Loucy (cell line): ENCODE results near the gene LGALS1.
A peak's percentile ranks its signal among the peaks of the same experiment; 100 is the strongest.

ENCODE experiments used
- H2AFZ ChIP-seq: fragments of 200-600 bp; sonication (generic); 2 replicates; pipeline ENCODE4 v1.6.0; 2016; ENCODE audit warnings: antibody characterized with exemption, mild to moderate bottlenecking, low read length, moderate library complexity
- H3F3A ChIP-seq: fragments of 200-600 bp; 2 replicates; pipeline ENCODE4 v1.6.0; 2016; ENCODE audit warnings: antibody characterized with exemption, low read depth, mild to moderate bottlenecking
- H3K27me3 ChIP-seq: fragments of 200-600 bp; sonication (generic); 2 replicates; pipeline ENCODE4 v1.6.1; 2014; ENCODE audit warnings: low read length, mild to moderate bottlenecking; ENCODE audit not compliant: insufficient read depth, poor library complexity, severe bottlenecking
- H3K36me3 ChIP-seq: fragments of 200-600 bp; sonication (generic); 2 replicates; pipeline ENCODE4 v1.6.1; 2016; ENCODE audit warnings: low read length; ENCODE audit not compliant: insufficient read depth
- H3K4me1 ChIP-seq: fragments of 200-600 bp; sonication (generic); 2 replicates; pipeline ENCODE4 v1.5.1; 2014; ENCODE audit warnings: low read length, mild to moderate bottlenecking; ENCODE audit not compliant: insufficient read depth, poor library complexity, severe bottlenecking
- H3K4me2 ChIP-seq: fragments of 200-600 bp; sonication (generic); 2 replicates; pipeline ENCODE4 v1.6.0; 2014; ENCODE audit warnings: antibody characterized with exemption, low read length, low read depth, mild to moderate bottlenecking; ENCODE audit not compliant: poor library complexity, severe bottlenecking
- H3K4me3 ChIP-seq: fragments of 200-600 bp; sonication (generic); 2 replicates; pipeline ENCODE4 v1.5.1; 2014; ENCODE audit warnings: low read length, mild to moderate bottlenecking, mixed read lengths; ENCODE audit not compliant: poor library complexity, severe bottlenecking
- H3K79me2 ChIP-seq: fragments of 200-600 bp; sonication (generic); 2 replicates; pipeline ENCODE4 v1.6.1; 2014; ENCODE audit warnings: low read length; ENCODE audit not compliant: insufficient read depth
- H3K9ac ChIP-seq: fragments of 200-600 bp; sonication (generic); 2 replicates; pipeline ENCODE4 v1.6.0; 2014; ENCODE audit warnings: mild to moderate bottlenecking, low read depth, low read length, moderate library complexity; ENCODE audit not compliant: poor library complexity, severe bottlenecking
- H3K9me2 ChIP-seq: fragments of 200-600 bp; sonication (generic); replicated peaks from 2 replicates; pipeline ENCODE4 v1.6.1; 2016; ENCODE audit warnings: low read depth, low read length, mixed read lengths
- H3K9me3 ChIP-seq: fragments of 200-600 bp; sonication (generic); 2 replicates; pipeline ENCODE4 v1.6.1; 2014; ENCODE audit warnings: mild to moderate bottlenecking, antibody characterized with exemption, low read length, low read depth; ENCODE audit not compliant: insufficient read depth
- H4K20me1 ChIP-seq: fragments of 200-600 bp; sonication (generic); 2 replicates; pipeline ENCODE4 v1.6.0; 2014; ENCODE audit warnings: antibody characterized with exemption, low read length, mild to moderate bottlenecking; ENCODE audit not compliant: insufficient read depth, poor library complexity, severe bottlenecking
- CTCF ChIP-seq: fragments of 200-600 bp; sonication (generic); conservative IDR thresholded peaks from 2 replicates; pipeline ENCODE4 v1.5.1; 2014; ENCODE audit warnings: mild to moderate bottlenecking, antibody characterized with exemption, low read length
- EZH2phosphoT487 ChIP-seq: fragments of 200-600 bp; IDR thresholded peaks from 2 replicates; pipeline ENCODE4 v1.6.1; 2018; ENCODE audit warnings: antibody characterized with exemption, mild to moderate bottlenecking, moderate library complexity, borderline replicate concordance

LGALS1 gene

GRCh38 chr22:37677493-37677974 lies 2.1 kb downstream of the LGALS1 start:
- peaks cover 14% of the 10 kb centered on the region for H4K20me1 ChIP-seq
- H3K4me1 ChIP-seq, result peaks cover 30% of the 10 kb centered on the region
- H3K79me2 ChIP-seq, result peaks cover 57% of the 10 kb centered on the region
- H3K27me3 ChIP-seq, result no peaks in the 10 kb centered on the region
- peak overlapping the region; percentile 50 for H3K9ac ChIP-seq
- no peak overlapping the region for H2AFZ ChIP-seq
- TF ChIP-seq EZH2phosphoT487 (no peak), CTCF (no peak)
- H3K36me3 ChIP-seq, result peaks cover 14% of the 10 kb centered on the region; the same call in 1 of the 2 replicates
- peak overlapping the region; percentile 86 for H3K4me3 ChIP-seq
- no peaks in the 10 kb centered on the region for H3K9me2 ChIP-seq
- H3F3A ChIP-seq, result peaks cover 17% of the 10 kb centered on the region; the same call in 1 of the 2 replicates
- H3K9me3 ChIP-seq, result no peaks in the 10 kb centered on the region
- H3K4me2 ChIP-seq, result peak overlapping the region; percentile 89

- H2AFZ ChIP-seq, result no peak overlapping the region
- peak overlapping the region; percentile 50 for H3K9ac ChIP-seq
- peaks cover 14% of the 10 kb centered on the region for H4K20me1 ChIP-seq
- H3K9me2 ChIP-seq, result no peaks in the 10 kb centered on the region
- peaks cover 22% of the 10 kb centered on the region for H3K4me1 ChIP-seq
- peaks cover 50% of the 10 kb centered on the region for H3K79me2 ChIP-seq
- H3K4me2 ChIP-seq, result peak overlapping the region; percentile 89
- no peaks in the 10 kb centered on the region for H3K27me3 ChIP-seq
- peaks cover 17% of the 10 kb centered on the region; the same call in 1 of the 2 replicates for H3F3A ChIP-seq
- TF ChIP-seq CTCF (no peak), EZH2phosphoT487 (no peak)
- peaks cover 14% of the 10 kb centered on the region; the same call in 1 of the 2 replicates for H3K36me3 ChIP-seq
- H3K4me3 ChIP-seq, result peak overlapping the region; percentile 86
- no peaks in the 10 kb centered on the region for H3K9me3 ChIP-seq
These were observed 2.9 kb downstream of the LGALS1 start for GRCh38 chr22:37678372-37678771.

- TF ChIP-seq CTCF (no peak), EZH2phosphoT487 (no peak)
- Histone ChIP-seq H3K9ac (no peak overlapping the region), H3K9me2 (no peaks in the 10 kb centered on the region), H3K4me1 (peaks cover 16% of the 10 kb centered on the region), H4K20me1 (peaks cover 14% of the 10 kb centered on the region), H3K4me3 (no peak overlapping the region), H3K36me3 (peaks cover 14% of the 10 kb centered on the region; the same call in 1 of the 2 replicates), H3K27me3 (no peaks in the 10 kb centered on the region), H2AFZ (no peak overlapping the region), H3K9me3 (no peaks in the 10 kb centered on the region), H3F3A (peaks cover 17% of the 10 kb centered on the region; the same call in 1 of the 2 replicates), H3K4me2 (no peak overlapping the region), H3K79me2 (peaks cover 40% of the 10 kb centered on the region)
These were observed 4.2 kb downstream of the LGALS1 start for GRCh38 chr22:37679670-37680069.
